Panc1 (cell line): ENCODE measurements around the gene HELZ. TPM values are rescaled to one million over a fixed set of nuclear protein-coding genes. Genes with fewer than 3 reads are reported as not detected.

Source experiments
- ATAC-seq: fragments of 200-7000 bp; cut with Tn5 transposase; 2 replicates; pipeline ENCODE4 v1.9.1; 2020; ENCODE audit warnings: mild to moderate bottlenecking, moderate library complexity
- BruUV-seq: library from RNA; stranded (reverse); fragments of 400-500 nt; replicated peaks from 2 replicates; lab custom pipeline; 2021; lab: Mats Ljungman, UMichigan
- CTCF ChIA-PET: fragments of 300-600 bp; sonication (Branson Sonifier 250); formaldehyde crosslinking; loops from one replicate; lab custom pipeline; 2022; ENCODE audit warnings: antibody characterized with exemption; lab: Charles Lee
- POLR2A ChIA-PET: fragments of 300-600 bp; sonication (Branson Sonifier 250); formaldehyde crosslinking; loops from one replicate; lab custom pipeline; 2022; ENCODE audit warnings: antibody characterized with exemption; lab: Charles Lee
- DNase-seq: peaks from one replicate; pipeline ENCODE4 v3.0.0-alpha.2; 2010; ENCODE audit warnings: low read depth, low spot score
- H3K27ac ChIP-seq: 2 replicates; pipeline ENCODE4 v1.5.1; 2011; ENCODE audit warnings: mild to moderate bottlenecking, low read length, inconsistent platforms
- H3K27me3 ChIP-seq: fragments of 200-500 bp; sonication (Bioruptor generic); 2 replicates; pipeline ENCODE4 v1.6.0; 2014; ENCODE audit warnings: low read length, inconsistent platforms; ENCODE audit not compliant: control insufficient read depth, insufficient read depth
- H3K36me3 ChIP-seq: fragments of 200-500 bp; sonication (Bioruptor generic); 2 replicates; pipeline ENCODE4 v1.5.1; 2014; ENCODE audit warnings: inconsistent platforms, mild to moderate bottlenecking, low read length, moderate library complexity; ENCODE audit not compliant: control insufficient read depth, insufficient read depth
- H3K4me1 ChIP-seq: 2 replicates; pipeline ENCODE4 v1.5.1; 2011; ENCODE audit warnings: inconsistent platforms, mild to moderate bottlenecking, low read length, moderate library complexity; ENCODE audit not compliant: control insufficient read depth, insufficient read depth
- H3K4me3 ChIP-seq, 2 experiments: 2 replicates each; pipeline ENCODE4 v1.5.1; 2011 to 2012; ENCODE audit warnings: low read depth in 2 of 2, low read length in 2 of 2, mild to moderate bottlenecking in 2 of 2, inconsistent platforms in 1 of 2, moderate library complexity in 1 of 2
- H3K9me3 ChIP-seq: fragments of 200-500 bp; sonication (Bioruptor generic); 2 replicates; pipeline ENCODE4 v1.5.1; 2014; ENCODE audit warnings: low read depth, mild to moderate bottlenecking, inconsistent platforms, low read length, moderate library complexity; ENCODE audit not compliant: control insufficient read depth, insufficient read depth
- CTCF ChIP-seq: fragments of 450-650 bp; IDR thresholded peaks from 2 replicates; pipeline ENCODE4 v1.5.1; 2017; ENCODE audit warnings: mild to moderate bottlenecking
- POLR2AphosphoS5 ChIP-seq: IDR thresholded peaks from 2 replicates; pipeline ENCODE4 v1.6.1; 2012; ENCODE audit warnings: mild to moderate bottlenecking, low read depth, low read length, moderate library complexity
- REST ChIP-seq, 2 experiments: IDR thresholded peaks; 2 replicates each; pipeline ENCODE4 v1.6.1; 2011 to 2012; ENCODE audit warnings: low read depth in 2 of 2, control low read depth in 1 of 2, low read length in 1 of 2, mild to moderate bottlenecking in 1 of 2, moderate library complexity in 1 of 2; ENCODE audit not compliant: insufficient read depth in 1 of 2
- SIN3A ChIP-seq: IDR thresholded peaks from 2 replicates; pipeline ENCODE4 v1.6.1; 2012; ENCODE audit warnings: low read depth, mild to moderate bottlenecking, low read length, moderate library complexity, borderline replicate concordance; ENCODE audit not compliant: insufficient read depth
- TCF7L2 ChIP-seq: IDR thresholded peaks from 2 replicates; pipeline ENCODE4 v1.6.1; 2011; ENCODE audit warnings: mild to moderate bottlenecking, low read depth, low read length, inconsistent platforms
- in situ Hi-C: cut with HindIII; loops from 2 replicates; pipeline ENCODE4 v1.10.0; 2016; ENCODE audit warnings: low sequenced_read_pairs, low pct_unique_long_range_greater_than_20kb
- intact Hi-C: fragments of 100-400 bp; cut with micrococcal nuclease; formaldehyde crosslinking; loops from one replicate; pipeline ENCODE4 v1.10.0; 2022; ENCODE audit not compliant: unreplicated experiment
- total RNA-seq: library from RNA; stranded (reverse); gene quantifications from one replicate; pipeline ENCODE4 v1.2.1, GENCODE V29; 2021; ENCODE audit not compliant: unreplicated experiment

The HELZ gene
- total RNA-seq, 1 experiment from 2014 or later: 15.0 TPM

GRCh38 chr17:67174190-67174589, 70.8 kb downstream of the HELZ start:
- no peak overlapping the region for H3K27ac ChIP-seq
- no TSS peak for BruUV-seq
- H3K4me3 ChIP-seq: no peak overlapping the region
- ChIA-PET CTCF (no interaction called here), POLR2A (no interaction called here)
- no peak for DNase-seq
- H3K36me3 ChIP-seq: peaks cover 5% of the 10 kb centered on the region; the same call in 1 of the 2 replicates
- no peaks in the 10 kb centered on the region for H3K27me3 ChIP-seq
- H3K4me1 ChIP-seq: no peaks in the 10 kb centered on the region
- in situ Hi-C loops: no loop called here
- no peak for ATAC-seq
- intact Hi-C loops: no loop called here
- H3K9me3 ChIP-seq: no peaks in the 10 kb centered on the region
- TF ChIP-seq POLR2AphosphoS5: no peak
- no peak for TF ChIP-seq CTCF
- no peak for TF ChIP-seq REST (IDR thresholded peaks at IDR 0.05; ENCODE audit: insufficient read depth in 1 of 2, low read depth in 2 of 2, low read length in 1 of 2)
- no peak for TF ChIP-seq TCF7L2
- no peak for TF ChIP-seq SIN3A

- ChIA-PET POLR2A (no interaction called here), CTCF (interaction anchor here (0.7 kb wide), 1 partner anchor 135 kb away, joined by 5 read pairs; no protein-coding TSS in a partner anchor)
- 0 out of 2 replicates have a peak, but pooled peaks cover under 1% of the 10 kb centered on the region for H3K36me3 ChIP-seq
- DNase-seq: no peak
- H3K27ac ChIP-seq: no peak overlapping the region
- in situ Hi-C loops: no loop called here
- no peaks in the 10 kb centered on the region for H3K9me3 ChIP-seq
- BruUV-seq: no TSS peak
- no peaks in the 10 kb centered on the region for H3K27me3 ChIP-seq
- no peaks in the 10 kb centered on the region for H3K4me1 ChIP-seq
- no peak for ATAC-seq
- TF ChIP-seq CTCF: no peak
- TF ChIP-seq SIN3A: no peak
- TF ChIP-seq POLR2AphosphoS5: no peak
- TF ChIP-seq TCF7L2: no peak
- no peak for TF ChIP-seq REST (IDR thresholded peaks at IDR 0.05; ENCODE audit: insufficient read depth in 1 of 2, low read depth in 2 of 2, low read length in 1 of 2)
- intact Hi-C loops: no loop called here
- no peak overlapping the region for H3K4me3 ChIP-seq
Observed at GRCh38 chr17:67171560-67171959, 73.4 kb downstream of the HELZ start.
